Keratinocyte (primary cell): ENCODE results near the gene ERGIC2. TPM values are rescaled to one million over a fixed set of nuclear protein-coding genes. Genes with fewer than 3 reads are reported as not detected.

ENCODE experiments used
- DNase-seq: peaks from one replicate; pipeline ENCODE4 v3.0.0-alpha.2; 2011; ENCODE audit warnings: low read depth, missing footprints, low spot score
- FAIRE-seq: peaks from 2 replicates; lab custom pipeline; 2011; peaks lifted over from hg19 to GRCh38; lab: Jason Lieb, UNC
- H2AFZ ChIP-seq: 2 replicates; pipeline ENCODE4 v1.6.0; 2012; ENCODE audit warnings: low read length, control low read depth, inconsistent platforms; ENCODE audit not compliant: control insufficient read depth
- H3K27ac ChIP-seq: 2 replicates; pipeline ENCODE4 v1.5.1; 2011; ENCODE audit warnings: low read length; ENCODE audit not compliant: control insufficient read depth, insufficient read depth
- H3K27me3 ChIP-seq: 3 replicates; pipeline ENCODE4 v1.6.0; 2011; ENCODE audit warnings: low read length; ENCODE audit not compliant: control insufficient read depth, insufficient read depth; ENCODE audit errors: extremely low read depth
- H3K36me3 ChIP-seq, 2 experiments: 2 replicates in 1 of 2; 3 replicates in 1 of 2; pipeline ENCODE4 v1.5.1; 2011; ENCODE audit warnings: low read length in 2 of 2, mild to moderate bottlenecking in 1 of 2; ENCODE audit not compliant: control insufficient read depth in 2 of 2, insufficient read depth in 2 of 2; ENCODE audit errors: extremely low read depth in 1 of 2
- H3K4me1 ChIP-seq: 3 replicates; pipeline ENCODE4 v1.5.1; 2011; ENCODE audit warnings: low read length; ENCODE audit not compliant: control insufficient read depth, insufficient read depth; ENCODE audit errors: extremely low read depth
- H3K4me2 ChIP-seq: 3 replicates; pipeline ENCODE4 v1.6.0; 2011; ENCODE audit warnings: low read depth, low read length; ENCODE audit not compliant: control insufficient read depth, insufficient read depth; ENCODE audit errors: extremely low read depth
- H3K4me3 ChIP-seq, 3 experiments: fragments of 200-600 bp in 1 of 3; sonication (generic) in 1 of 3; 2 replicates in 2 of 3; 3 replicates in 1 of 3; pipeline ENCODE4 v1.5.1; 2011 to 2016; ENCODE audit warnings: low read length in 3 of 3, mild to moderate bottlenecking in 3 of 3, control low read depth in 2 of 3, inconsistent platforms in 1 of 3, low read depth in 1 of 3, mixed read lengths in 1 of 3, mixed run types in 1 of 3, moderate library complexity in 1 of 3; ENCODE audit not compliant: control insufficient read depth in 2 of 3, insufficient read depth in 2 of 3; ENCODE audit errors: extremely low read depth in 1 of 3
- H3K79me2 ChIP-seq: 2 replicates; pipeline ENCODE4 v1.6.0; 2012; ENCODE audit warnings: low read length; ENCODE audit not compliant: control insufficient read depth, insufficient read depth
- H3K9ac ChIP-seq: 3 replicates; pipeline ENCODE4 v1.6.0; 2011; ENCODE audit warnings: low read length; ENCODE audit not compliant: control insufficient read depth, insufficient read depth; ENCODE audit errors: extremely low read depth
- H3K9me1 ChIP-seq: 3 replicates; pipeline ENCODE4 v1.6.0; 2011; ENCODE audit warnings: low read length; ENCODE audit not compliant: control insufficient read depth, insufficient read depth; ENCODE audit errors: extremely low read depth
- H3K9me3 ChIP-seq: 2 replicates; pipeline ENCODE4 v1.5.1; 2012; ENCODE audit warnings: low read depth, low read length; ENCODE audit not compliant: control insufficient read depth
- H4K20me1 ChIP-seq: 3 replicates; pipeline ENCODE4 v1.6.0; 2011; ENCODE audit warnings: low read length; ENCODE audit not compliant: control insufficient read depth, insufficient read depth; ENCODE audit errors: extremely low read depth
- EZH2 ChIP-seq: IDR thresholded peaks from one replicate; pipeline ENCODE4 v1.6.1; 2012; ENCODE audit warnings: inconsistent platforms, mild to moderate bottlenecking, low read length, moderate library complexity
- dilution Hi-C: fragments of 300-500 bp; cut with MboI; formaldehyde crosslinking; loops from one replicate; pipeline ENCODE4 v1.7.0; 2020; ENCODE audit warnings: low sequenced_read_pairs; ENCODE audit not compliant: extremely low pct_ligation_motif_present
- polyA plus RNA-seq, 5 experiments: library from polyadenylated mRNA; depleted of rRNA in 3 of 5; stranded (reverse) in 3 of 5; stranded (forward) in 1 of 5; unstranded in 1 of 5; fragments of >200 nt; gene quantifications; 1 replicate in 1 of 5; 2 replicates in 3 of 5; 3 replicates in 1 of 5; pipeline versions ENCODE4 v1.2.1 to v1.2.3, GENCODE V29; 2011 to 2012; ENCODE audit warnings: missing spikeins in 2 of 5, low read depth in 1 of 5, low replicate concordance in 1 of 5
- TF ChIP-seq, protein P1 (sequence below), 3 experiments: IDR thresholded peaks in 1 of 3; conservative IDR thresholded peaks in 1 of 3; optimal IDR thresholded peaks in 1 of 3; 2 replicates in 2 of 3; 3 replicates in 1 of 3; pipeline versions ENCODE3 to v1.5.1; 2011; ENCODE audit warnings: low read length in 3 of 3, mild to moderate bottlenecking in 3 of 3, moderate library complexity in 2 of 3, control low read depth in 1 of 3, inconsistent platforms in 1 of 3; ENCODE audit not compliant: insufficient read depth in 2 of 3; ENCODE audit errors: extremely low read depth in 1 of 3

ERGIC2 gene
- polyA plus RNA-seq, 1 donor (not counting 4 experiments of a cell fraction or from before 2014, with no cell fraction given), result 62.4 TPM

DNA sequence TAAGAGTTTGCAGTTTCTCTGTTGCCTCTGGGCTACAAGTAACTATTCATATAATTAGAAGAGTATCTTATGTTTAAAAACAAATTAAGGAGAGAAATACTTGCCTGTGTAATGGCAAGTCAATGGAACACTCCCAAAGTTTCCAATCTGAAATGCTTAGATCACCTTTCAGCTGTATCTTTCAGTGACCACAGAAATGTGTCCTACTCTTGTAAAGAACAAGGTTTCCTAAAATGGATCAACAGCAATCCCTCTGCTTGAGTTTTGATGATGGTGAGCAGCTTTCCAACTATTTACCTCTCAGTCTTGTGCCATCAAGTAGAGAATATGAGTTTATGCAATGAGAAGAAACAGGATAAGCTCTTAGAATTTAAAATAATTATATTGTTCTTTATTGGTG is 92.9 kb downstream of the ERGIC2 start:
- TF ChIP-seq, protein P1, sequence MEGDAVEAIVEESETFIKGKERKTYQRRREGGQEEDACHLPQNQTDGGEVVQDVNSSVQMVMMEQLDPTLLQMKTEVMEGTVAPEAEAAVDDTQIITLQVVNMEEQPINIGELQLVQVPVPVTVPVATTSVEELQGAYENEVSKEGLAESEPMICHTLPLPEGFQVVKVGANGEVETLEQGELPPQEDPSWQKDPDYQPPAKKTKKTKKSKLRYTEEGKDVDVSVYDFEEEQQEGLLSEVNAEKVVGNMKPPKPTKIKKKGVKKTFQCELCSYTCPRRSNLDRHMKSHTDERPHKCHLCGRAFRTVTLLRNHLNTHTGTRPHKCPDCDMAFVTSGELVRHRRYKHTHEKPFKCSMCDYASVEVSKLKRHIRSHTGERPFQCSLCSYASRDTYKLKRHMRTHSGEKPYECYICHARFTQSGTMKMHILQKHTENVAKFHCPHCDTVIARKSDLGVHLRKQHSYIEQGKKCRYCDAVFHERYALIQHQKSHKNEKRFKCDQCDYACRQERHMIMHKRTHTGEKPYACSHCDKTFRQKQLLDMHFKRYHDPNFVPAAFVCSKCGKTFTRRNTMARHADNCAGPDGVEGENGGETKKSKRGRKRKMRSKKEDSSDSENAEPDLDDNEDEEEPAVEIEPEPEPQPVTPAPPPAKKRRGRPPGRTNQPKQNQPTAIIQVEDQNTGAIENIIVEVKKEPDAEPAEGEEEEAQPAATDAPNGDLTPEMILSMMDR (optimal IDR thresholded peaks at IDR 0.05 in 1 of 3, IDR thresholded peaks at IDR 0.05 in 1 of 3, conservative IDR thresholded peaks at IDR 0.05 in 1 of 3; ENCODE audit: extremely low read depth in 1 of 3, insufficient read depth in 2 of 3, low read length in 3 of 3), result no peak
- Histone ChIP-seq H3K9me3 (no peaks in the 10 kb centered on the region), H4K20me1 (no peaks in the 10 kb centered on the region), H3K4me1 (no peaks in the 10 kb centered on the region), H3K36me3 (no peaks in the 10 kb centered on the region), H3K9me1 (no peaks in the 10 kb centered on the region), H3K4me3 (no peak overlapping the region), H3K9ac (no peak overlapping the region), H2AFZ (no peak overlapping the region), H3K27me3 (no peaks in the 10 kb centered on the region), H3K27ac (no peak overlapping the region), H3K79me2 (no peaks in the 10 kb centered on the region), H3K4me2 (no peak overlapping the region)
- dilution Hi-C loops, result no loop called here
- DNase-seq (no peak), FAIRE-seq (no peak)

DNA sequence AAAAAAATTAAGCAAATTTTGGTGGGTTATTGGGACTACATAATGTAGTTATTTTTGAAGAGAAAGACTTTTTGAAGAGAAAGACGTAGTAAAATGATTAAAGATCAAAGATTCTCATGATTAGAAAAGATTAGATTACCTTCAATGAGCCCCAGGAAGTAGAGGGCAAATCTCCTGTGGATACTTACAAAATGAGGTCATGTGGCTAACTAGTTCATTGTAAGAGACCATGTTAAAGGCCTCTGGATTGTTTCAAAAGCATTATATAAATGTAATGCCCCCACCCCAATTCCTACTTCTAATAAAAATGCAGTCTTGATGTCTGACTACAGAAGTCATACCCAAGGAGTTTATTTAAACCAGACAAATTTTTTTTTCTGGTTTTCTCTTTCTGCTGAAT is 93.3 kb downstream of the ERGIC2 start:
- H3K36me3 ChIP-seq, result no peaks in the 10 kb centered on the region
- H3K9ac ChIP-seq, result no peak overlapping the region
- no peaks in the 10 kb centered on the region for H3K9me3 ChIP-seq
- no peaks in the 10 kb centered on the region for H3K79me2 ChIP-seq
- no peak for DNase-seq
- FAIRE-seq, result no peak
- no peak for TF ChIP-seq EZH2
- TF ChIP-seq, protein P1 (optimal IDR thresholded peaks at IDR 0.05 in 1 of 3, IDR thresholded peaks at IDR 0.05 in 1 of 3, conservative IDR thresholded peaks at IDR 0.05 in 1 of 3; ENCODE audit: extremely low read depth in 1 of 3, insufficient read depth in 2 of 3, low read length in 3 of 3), result no peak
- H3K4me1 ChIP-seq, result no peaks in the 10 kb centered on the region
- H3K4me3 ChIP-seq, result no peak overlapping the region
- H3K27ac ChIP-seq, result no peak overlapping the region
- no peaks in the 10 kb centered on the region for H4K20me1 ChIP-seq
- dilution Hi-C loops, result no loop called here
- H3K4me2 ChIP-seq, result no peak overlapping the region
- no peak overlapping the region for H2AFZ ChIP-seq
- no peaks in the 10 kb centered on the region for H3K27me3 ChIP-seq
- H3K9me1 ChIP-seq, result no peaks in the 10 kb centered on the region

Other genes starting within 250 kb of the ERGIC2 start
- gene FAR2, start 231.9 kb downstream of the ERGIC2 start, polyA plus RNA-seq, result 6.2 to 9.2 TPM (median 6.3 TPM) in 3 replicates
- 0.04 to 0.08 TPM in 2 of 3 replicates, not detected in the other for gene OVCH1, start 116.5 kb upstream of the ERGIC2 start, polyA plus RNA-seq